H9 (cell line): ENCODE data around the gene CENPC. TPM values are rescaled to one million over a fixed set of nuclear protein-coding genes. Genes with fewer than 3 reads are reported as not detected.

ENCODE experiments used
- DNase-seq: peaks from one replicate; pipeline ENCODE4 v3.0.0-alpha.2; 2017
- H2AFZ ChIP-seq: one replicate; pipeline ENCODE4 v1.6.1; 2013; ENCODE audit warnings: mild to moderate bottlenecking, low read length, control low read depth, moderate library complexity
- H2AK5ac ChIP-seq: 2 replicates; pipeline ENCODE4 v1.6.1; 2013; ENCODE audit warnings: low read length, control low read depth, mixed read lengths; ENCODE audit not compliant: insufficient read length
- H2BK120ac ChIP-seq: one replicate; pipeline ENCODE4 v1.6.1; 2013; ENCODE audit warnings: low read depth, mild to moderate bottlenecking, low read length, control low read depth, inconsistent platforms; ENCODE audit not compliant: poor library complexity, severe bottlenecking
- H2BK12ac ChIP-seq: 2 replicates; pipeline ENCODE4 v1.6.1; 2013; ENCODE audit warnings: low read length, control low read depth, mixed read lengths, low read depth; ENCODE audit not compliant: insufficient read length
- H2BK15ac ChIP-seq: 2 replicates; pipeline ENCODE4 v1.6.1; 2013; ENCODE audit warnings: low read depth, low read length, control low read depth
- H2BK20ac ChIP-seq: one replicate; pipeline ENCODE4 v1.6.1; 2013; ENCODE audit warnings: low read depth, mild to moderate bottlenecking, low read length, control low read depth, inconsistent platforms; ENCODE audit not compliant: poor library complexity, severe bottlenecking
- H2BK5ac ChIP-seq: 2 replicates; pipeline ENCODE4 v1.6.1; 2013; ENCODE audit warnings: low read length, control low read depth, mixed read lengths; ENCODE audit not compliant: insufficient read length
- H3K14ac ChIP-seq: 2 replicates; pipeline ENCODE4 v1.6.1; 2013; ENCODE audit warnings: low read length, control low read depth; ENCODE audit not compliant: insufficient read depth
- H3K18ac ChIP-seq: 2 replicates; pipeline ENCODE4 v1.6.1; 2013; ENCODE audit warnings: low read depth, mild to moderate bottlenecking, mixed read lengths, low read length, control low read depth; ENCODE audit not compliant: insufficient read length
- H3K23ac ChIP-seq: 2 replicates; pipeline ENCODE4 v1.6.1; 2013; ENCODE audit warnings: low read length, control low read depth, mixed read lengths, low read depth; ENCODE audit not compliant: insufficient read length
- H3K23me2 ChIP-seq: 2 replicates; pipeline ENCODE4 v1.6.1; 2013; ENCODE audit warnings: low read depth, mild to moderate bottlenecking, mixed read lengths, low read length, control low read depth; ENCODE audit not compliant: insufficient read length, poor library complexity, severe bottlenecking
- H3K27ac ChIP-seq: 2 replicates; pipeline ENCODE4 v1.5.1; 2013; ENCODE audit warnings: low read length, control low read depth, mixed read lengths, low read depth; ENCODE audit not compliant: insufficient read length
- H3K27me3 ChIP-seq: 2 replicates; pipeline ENCODE4 v1.6.1; 2013; ENCODE audit warnings: low read length, control low read depth, inconsistent platforms; ENCODE audit not compliant: insufficient read depth
- H3K4ac ChIP-seq: 2 replicates; pipeline ENCODE4 v1.6.1; 2013; ENCODE audit warnings: low read depth, mild to moderate bottlenecking, control low read depth, inconsistent platforms, low read length, moderate library complexity
- H3K4me1 ChIP-seq: 2 replicates; pipeline ENCODE4 v1.6.1; 2013; ENCODE audit warnings: low read length, control low read depth, inconsistent platforms; ENCODE audit not compliant: insufficient read depth
- H3K4me2 ChIP-seq: 2 replicates; pipeline ENCODE4 v1.6.1; 2013; ENCODE audit warnings: low read length, control low read depth, mixed read lengths; ENCODE audit not compliant: insufficient read length, insufficient read depth
- H3K56ac ChIP-seq: 2 replicates; pipeline ENCODE4 v1.6.1; 2013; ENCODE audit warnings: low read depth, mild to moderate bottlenecking, mixed read lengths, low read length, control low read depth; ENCODE audit not compliant: insufficient read length
- H3K79me1 ChIP-seq: 2 replicates; pipeline ENCODE4 v1.6.1; 2013; ENCODE audit warnings: low read depth, mild to moderate bottlenecking, moderate library complexity, low read length, control low read depth, inconsistent platforms; ENCODE audit not compliant: insufficient read depth, poor library complexity, severe bottlenecking
- H3K79me2 ChIP-seq: 2 replicates; pipeline ENCODE4 v1.6.1; 2013; ENCODE audit warnings: low read length, control low read depth, inconsistent platforms; ENCODE audit not compliant: insufficient read depth
- H3K9ac ChIP-seq: 2 replicates; pipeline ENCODE4 v1.6.1; 2013; ENCODE audit warnings: low read length, control low read depth, mixed read lengths; ENCODE audit not compliant: insufficient read length; ENCODE audit errors: extremely low read depth
- H3K9me3 ChIP-seq: one replicate; pipeline ENCODE4 v1.6.1; 2013; ENCODE audit warnings: low read depth, low read length, inconsistent platforms; ENCODE audit not compliant: control insufficient read depth
- H3T11ph ChIP-seq: one replicate; pipeline ENCODE4 v1.6.1; 2013; ENCODE audit warnings: mild to moderate bottlenecking, low read length, control low read depth, inconsistent platforms
- H4K20me1 ChIP-seq: one replicate; pipeline ENCODE4 v1.6.1; 2013; ENCODE audit not compliant: control insufficient read depth, insufficient read length, insufficient read depth
- H4K5ac ChIP-seq: 2 replicates; pipeline ENCODE4 v1.6.1; 2013; ENCODE audit warnings: low read depth, mild to moderate bottlenecking, mixed read lengths, low read length, control low read depth; ENCODE audit not compliant: insufficient read length
- H4K8ac ChIP-seq: replicated peaks from 2 replicates; pipeline ENCODE4 v1.6.1; 2013; ENCODE audit warnings: low read length, control low read depth, mixed read lengths, low read depth; ENCODE audit not compliant: insufficient read length
- H4K91ac ChIP-seq: 2 replicates; pipeline ENCODE4 v1.6.1; 2013; ENCODE audit warnings: low read depth, mild to moderate bottlenecking, moderate library complexity, mixed read lengths, low read length, control low read depth; ENCODE audit not compliant: insufficient read length
- H3K27ac Mint-ChIP-seq, 3 experiments: 2 replicates in 2 of 3; 3 replicates in 1 of 3; pipeline ENCODE4 v1.8.0; 2020 to 2021; ENCODE audit warnings: mixed read lengths in 3 of 3, mild to moderate bottlenecking in 1 of 3, moderate library complexity in 1 of 3
- H3K27me3 Mint-ChIP-seq: 2 replicates; pipeline ENCODE4 v1.8.0; 2021; ENCODE audit warnings: low read depth, mild to moderate bottlenecking, moderate library complexity, mixed read lengths
- H3K36me3 Mint-ChIP-seq, 3 experiments: 2 replicates in 2 of 3; 3 replicates in 1 of 3; pipeline ENCODE4 v1.8.0; 2020 to 2021; ENCODE audit warnings: low read depth in 3 of 3, mixed read lengths in 3 of 3; ENCODE audit not compliant: insufficient read depth in 1 of 3
- H3K4me1 Mint-ChIP-seq, 2 experiments: 2 replicates each; pipeline ENCODE4 v1.8.0; 2020; ENCODE audit warnings: mixed read lengths in 2 of 2
- H3K4me3 Mint-ChIP-seq, 2 experiments: 2 replicates in 1 of 2; 3 replicates in 1 of 2; pipeline ENCODE4 v1.8.0; 2020 to 2021; ENCODE audit warnings: mild to moderate bottlenecking in 2 of 2, mixed read lengths in 2 of 2, moderate library complexity in 1 of 2
- H3K9me3 Mint-ChIP-seq, 2 experiments: 2 replicates in 1 of 2; 3 replicates in 1 of 2; pipeline ENCODE4 v1.8.0; 2020; ENCODE audit warnings: mild to moderate bottlenecking in 2 of 2, mixed read lengths in 2 of 2, moderate library complexity in 1 of 2
- CTCF ChIP-seq: fragments of 200-600 bp; sonication (generic); conservative IDR thresholded peaks from 3 replicates; pipeline ENCODE4 v1.8.0; 2021; ENCODE audit warnings: antibody characterized with exemption, mild to moderate bottlenecking
- WGBS: extraction: QIAGEN DNeasy Blood & Tissue Kit; methylation state at CpG from one replicate; pipeline ENCODE4 v1.1.7; 2013; ENCODE audit warnings: missing lambda C conversion rate, low lambda C conversion rate, mixed read lengths; ENCODE audit not compliant: insufficient read length; ENCODE audit errors: extremely low coverage; 5-methylcytosine and 5-hydroxymethylcytosine counted together
- total RNA-seq: library from RNA; stranded (reverse); gene quantifications from 2 replicates; pipeline ENCODE4 v1.2.1, GENCODE V29; 2021

Gene CENPC
- total RNA-seq, 1 experiment from 2014 or later = 18.8 TPM

- Histone ChIP-seq H3K23me2 (no peaks in the 10 kb centered on the region), H3K18ac (no peak overlapping the region), H4K8ac (no peak overlapping the region), H4K5ac (no peak overlapping the region), H3K4me1 (no peaks in the 10 kb centered on the region), H2BK20ac (no peak overlapping the region), H2AFZ (no peak overlapping the region), H3K79me1 (no peaks in the 10 kb centered on the region), H3K27ac (no peak overlapping the region), H3K56ac (no peak overlapping the region), H3K9ac (no peak overlapping the region), H2BK12ac (no peak overlapping the region), H3K79me2 (no peaks in the 10 kb centered on the region), H3K4me2 (no peak overlapping the region), H2BK15ac (no peak overlapping the region), H3T11ph (no peak overlapping the region), H3K27me3 (no peaks in the 10 kb centered on the region), H4K20me1 (no peaks in the 10 kb centered on the region), H3K14ac (no peak overlapping the region), H2BK120ac (no peak overlapping the region), H4K91ac (no peak overlapping the region), H3K9me3 (no peaks in the 10 kb centered on the region), H2BK5ac (no peak overlapping the region), H2AK5ac (no peak overlapping the region), H3K4ac (no peak overlapping the region), H3K23ac (no peak overlapping the region)
- Mint-ChIP-seq H3K27me3 (no peaks in the 10 kb centered on the region), H3K4me3 (no peak overlapping the region), H3K36me3 (no peaks in the 10 kb centered on the region), H3K9me3 (no peaks in the 10 kb centered on the region), H3K4me1 (peaks cover 5% of the 10 kb centered on the region in 2 experiments), H3K27ac (no peak overlapping the region; a peak in 2 of 7 replicates)
- TF ChIP-seq CTCF = no peak
- no CpG with 5 or more reads among the region's 3 CpGs for WGBS
- no peak for DNase-seq
Observed at GRCh38 chr4:67555447-67555846, 10.1 kb upstream of the CENPC start.
